Gastrocnemius medialis (tissue), 4 donors: ENCODE results near the gene SLC25A47. TPM values are rescaled to one million over a fixed set of nuclear protein-coding genes. Genes with fewer than 3 reads are reported as not detected.

ENCODE experiments used
- ATAC-seq, 2 donors: fragments of 150-250 bp; one replicate each; pipeline ENCODE4 v1.9.1; 2016
- DNase-seq, 2 donors: peaks; one replicate each; pipeline ENCODE4 v3.0.0-alpha.2; 2019
- H3K27ac ChIP-seq, 4 donors: fragments of 200-600 bp; sonication (generic); 1 replicate in 1 of 4; 2 replicates in 3 of 4; pipeline ENCODE4 v1.5.1; 2016 to 2018; ENCODE audit warnings: mild to moderate bottlenecking in 2 of 4, moderate library complexity in 1 of 4
- H3K27me3 ChIP-seq, 3 donors: fragments of 200-600 bp; sonication (generic) in 2 of 3; 1 replicate in 1 of 3; 2 replicates in 2 of 3; pipeline versions ENCODE4 v1.5.1 to v1.6.0; 2016 to 2019; ENCODE audit warnings: mild to moderate bottlenecking in 1 of 3, moderate library complexity in 1 of 3
- H3K36me3 ChIP-seq, 2 donors: fragments of 200-600 bp; sonication (generic) in 1 of 2; one replicate each; pipeline ENCODE4 v1.5.1; 2017 to 2018
- H3K4me1 ChIP-seq, 2 donors: fragments of 200-600 bp; sonication (generic) in 1 of 2; one replicate each; pipeline ENCODE4 v1.5.1; 2016 to 2017; ENCODE audit warnings: mild to moderate bottlenecking in 2 of 2
- H3K4me3 ChIP-seq, 4 donors: fragments of 200-600 bp; sonication (generic) in 3 of 4; 1 replicate in 1 of 4; 2 replicates in 3 of 4; pipeline ENCODE4 v1.5.1; 2016 to 2019; ENCODE audit warnings: mild to moderate bottlenecking in 2 of 4
- H3K9me3 ChIP-seq, 3 donors: fragments of 200-600 bp; sonication (generic) in 2 of 3; 1 replicate in 1 of 3; 2 replicates in 2 of 3; pipeline ENCODE4 v1.5.1; 2016 to 2019
- CTCF ChIP-seq, 5 experiments: fragments of 450-650 bp in 3 of 5; fragments of 200-600 bp in 2 of 5; sonication (generic) in 2 of 5; IDR thresholded peaks in 4 of 5; conservative IDR thresholded peaks in 1 of 5; 1 replicate in 4 of 5; 2 replicates in 1 of 5; pipeline ENCODE4 v1.5.1; 2016 to 2019; ENCODE audit warnings: antibody characterized with exemption in 5 of 5, mild to moderate bottlenecking in 3 of 5, moderate library complexity in 3 of 5
- POLR2A ChIP-seq, 2 donors: fragments of 450-650 bp; IDR thresholded peaks; one replicate each; pipeline ENCODE4 v1.6.1; 2017; ENCODE audit warnings: antibody characterized with exemption in 2 of 2, mild to moderate bottlenecking in 2 of 2, moderate library complexity in 2 of 2
- in situ Hi-C, 4 donors: fragments of 200-750 bp; cut with MboI; loops; one replicate each; pipeline versions ENCODE4 v1.15.0 to v1.8.0; 2017; ENCODE audit warnings: low sequenced_read_pairs in 4 of 4
- intact Hi-C: fragments of 100-400 bp; cut with DNase I; formaldehyde crosslinking; loops from one replicate; pipeline ENCODE4 v1.15.1; 2023; ENCODE audit warnings: low total_unique reads
- total RNA-seq, 4 donors: library from RNA; depleted of rRNA; stranded (reverse); fragments of >200 nt; gene quantifications; one replicate each; pipeline versions ENCODE4 v1.1.0 to v1.2.3, GENCODE V29; 2016

The SLC25A47 gene
- 1 to 10 TPM in 1 of 4 donors, under 1 TPM in 1, not detected in 2; 0.46 to 1.3 TPM for total RNA-seq

DNA sequence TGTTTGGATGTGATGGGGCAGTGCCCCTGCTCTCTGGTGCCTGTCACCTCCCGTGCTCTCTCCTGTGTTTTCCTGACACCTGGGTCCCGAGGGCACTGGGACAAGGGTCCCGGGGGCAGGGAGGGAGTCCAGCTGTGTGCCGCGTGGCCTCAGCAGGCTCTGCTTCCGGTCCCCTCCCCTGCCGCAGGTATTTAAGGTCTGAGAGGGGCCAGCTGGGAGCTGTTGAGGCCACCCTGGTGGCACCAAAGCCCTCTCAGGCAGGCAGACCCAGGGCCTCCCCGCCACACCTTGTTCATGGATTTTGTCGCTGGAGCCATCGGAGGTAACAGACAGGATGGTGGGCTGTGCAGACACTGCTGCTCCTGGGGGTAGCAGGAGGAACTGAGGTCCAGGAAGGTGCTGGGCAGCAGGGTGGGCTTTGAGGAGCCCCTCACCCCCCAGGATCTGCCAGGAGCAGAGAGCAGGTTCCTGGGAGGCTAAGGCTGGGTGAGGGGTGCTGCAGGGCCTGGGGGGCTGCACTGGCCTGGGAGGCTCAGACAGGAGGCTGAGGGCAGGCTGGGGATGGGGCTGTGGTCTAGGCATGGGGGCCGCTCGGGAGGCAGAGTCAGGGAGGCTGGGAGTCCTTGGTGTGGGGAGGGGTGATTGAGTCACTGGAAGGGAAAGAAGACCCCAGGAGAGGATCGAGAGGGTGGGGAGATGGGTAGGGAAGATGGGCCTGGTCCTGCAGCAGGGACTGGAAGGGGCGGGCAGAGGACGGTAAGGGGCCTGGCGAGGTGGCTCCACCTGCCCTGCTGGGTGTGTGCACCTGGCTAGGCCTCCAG is at the start of gene SLC25A47:
Gene SLC25A47 (plus strand): TSS at position 219 of the 821 bp plus-strand sequence. CDS start 76 bp downstream, at position 295.
- ATAC-seq: no peak
- H3K4me3 ChIP-seq: no peak within 1 kb of the TSS
- no peaks in the 10 kb centered on the region for H3K36me3 ChIP-seq
- in situ Hi-C loops: no loop called here
- H3K27me3 ChIP-seq: no peaks in the 10 kb centered on the region
- no peaks in the 10 kb centered on the region for H3K4me1 ChIP-seq
- H3K9me3 ChIP-seq: no peaks in the 10 kb centered on the region
- DNase-seq: no peak
- intact Hi-C loops: no loop called here
- no peak within 1 kb of the TSS for H3K27ac ChIP-seq
- TF ChIP-seq POLR2A (IDR thresholded peaks at IDR 0.05): no peak
- TF ChIP-seq CTCF (IDR thresholded peaks at IDR 0.05 in 4 of 5, conservative IDR thresholded peaks at IDR 0.05 in 1 of 5): no peak

DNA sequence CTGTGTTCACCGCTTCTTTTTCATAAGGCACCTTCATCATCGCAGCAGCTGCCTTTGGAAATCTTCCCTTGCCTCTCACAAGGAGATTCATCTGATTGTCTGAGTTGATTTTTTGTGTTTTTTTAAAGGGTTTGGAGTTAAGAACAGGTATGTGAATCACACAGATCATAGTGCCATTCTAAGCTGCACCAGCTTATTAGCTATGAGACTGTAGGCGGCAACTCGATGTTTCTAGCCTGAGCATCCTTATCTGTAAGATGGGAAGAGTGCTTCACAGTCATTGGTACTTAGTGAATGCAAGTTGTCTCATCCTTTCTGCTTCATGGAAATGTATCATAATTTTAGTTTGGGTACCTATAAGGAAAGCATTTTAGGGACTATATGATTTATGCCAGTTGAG is 48.9 kb upstream of the SLC25A47 start:
- ATAC-seq (no peak), DNase-seq (no peak)
- in situ Hi-C loops (no loop called here), intact Hi-C loops (no loop called here)
- H3K9me3 ChIP-seq: no peaks in the 10 kb centered on the region
- no peaks in the 10 kb centered on the region for H3K27me3 ChIP-seq
- H3K36me3 ChIP-seq: no peaks in the 10 kb centered on the region
- no peak overlapping the region for H3K27ac ChIP-seq
- TF ChIP-seq POLR2A (IDR thresholded peaks at IDR 0.05) (no peak), CTCF (IDR thresholded peaks at IDR 0.05 in 4 of 5, conservative IDR thresholded peaks at IDR 0.05 in 1 of 5) (no peak)
- no peak overlapping the region for H3K4me3 ChIP-seq
- H3K4me1 ChIP-seq: peaks cover 6 to 12% of the 10 kb centered on the region in 2 donors

GRCh38 chr14:100275214-100275613 is 47.9 kb upstream of the SLC25A47 start:
- ATAC-seq (no peak), DNase-seq (no peak)
- Histone ChIP-seq H3K27me3 (no peaks in the 10 kb centered on the region), H3K27ac (no peak overlapping the region), H3K9me3 (no peaks in the 10 kb centered on the region), H3K36me3 (no peaks in the 10 kb centered on the region), H3K4me1 (peaks cover 6 to 10% of the 10 kb centered on the region in 2 donors), H3K4me3 (no peak overlapping the region)
- in situ Hi-C loops: no loop called here
- intact Hi-C loops: no loop called here
- TF ChIP-seq POLR2A (IDR thresholded peaks at IDR 0.05) (no peak), CTCF (IDR thresholded peaks at IDR 0.05 in 4 of 5, conservative IDR thresholded peaks at IDR 0.05 in 1 of 5) (no peak)

- no peak for ATAC-seq
Measured at GRCh38 chr14:100278702-100279101, 44.4 kb upstream of the SLC25A47 start.

More at GRCh38 chr14:100278702-100279101, 44.4 kb upstream of the SLC25A47 start:
- no peak for DNase-seq
- peaks cover 11 to 14% of the 10 kb centered on the region in 2 donors for H3K4me1 ChIP-seq
- H3K27ac ChIP-seq: no peak overlapping the region
- intact Hi-C loops: no loop called here
- in situ Hi-C loops: no loop called here
- TF ChIP-seq POLR2A (IDR thresholded peaks at IDR 0.05): no peak
- no peak for TF ChIP-seq CTCF (IDR thresholded peaks at IDR 0.05 in 4 of 5, conservative IDR thresholded peaks at IDR 0.05 in 1 of 5)
- H3K27me3 ChIP-seq: no peaks in the 10 kb centered on the region
- H3K36me3 ChIP-seq: no peaks in the 10 kb centered on the region
- H3K4me3 ChIP-seq: no peak overlapping the region
- no peaks in the 10 kb centered on the region for H3K9me3 ChIP-seq
